ENCODE results near the gene EDA. TPM values are rescaled to one million over a fixed set of nuclear protein-coding genes. Genes with fewer than 3 reads are reported as not detected.
"Not testable (repeated sequence)": the region's sequence is repeated elsewhere in the genome, so short reads cannot be mapped to it uniquely, and the experiment has no call there.

Gene EDA
- total RNA-seq, 4 donors from 2014 or later: 6.2 to 27.0 (median 14.2) TPM

DNA sequence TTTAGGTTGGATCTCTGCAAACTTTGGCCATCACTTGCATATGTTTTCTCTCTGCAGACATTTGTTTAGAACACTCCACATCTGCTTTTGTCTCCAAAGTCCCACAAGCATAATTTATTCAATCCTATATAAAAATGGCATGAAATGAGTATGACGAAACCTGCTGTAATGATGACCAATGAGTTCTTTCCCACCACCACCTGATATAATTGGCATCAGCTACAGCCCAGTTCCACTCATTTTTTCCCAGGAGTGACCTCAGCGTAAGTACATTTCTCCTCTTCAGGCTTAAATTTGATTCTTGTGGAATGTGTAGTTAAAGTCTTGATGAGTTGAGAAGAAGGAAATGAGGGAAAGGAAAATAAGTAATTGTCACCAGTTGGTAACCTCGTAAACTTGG, 228.7 kb downstream of the EDA start:
- no peaks in the 10 kb centered on the region for H3K27me3 ChIP-seq
- 95 to 96% methylated on average over 3 of the region's 3 CpGs for WGBS, 2 donors
- TF ChIP-seq, protein P1, sequence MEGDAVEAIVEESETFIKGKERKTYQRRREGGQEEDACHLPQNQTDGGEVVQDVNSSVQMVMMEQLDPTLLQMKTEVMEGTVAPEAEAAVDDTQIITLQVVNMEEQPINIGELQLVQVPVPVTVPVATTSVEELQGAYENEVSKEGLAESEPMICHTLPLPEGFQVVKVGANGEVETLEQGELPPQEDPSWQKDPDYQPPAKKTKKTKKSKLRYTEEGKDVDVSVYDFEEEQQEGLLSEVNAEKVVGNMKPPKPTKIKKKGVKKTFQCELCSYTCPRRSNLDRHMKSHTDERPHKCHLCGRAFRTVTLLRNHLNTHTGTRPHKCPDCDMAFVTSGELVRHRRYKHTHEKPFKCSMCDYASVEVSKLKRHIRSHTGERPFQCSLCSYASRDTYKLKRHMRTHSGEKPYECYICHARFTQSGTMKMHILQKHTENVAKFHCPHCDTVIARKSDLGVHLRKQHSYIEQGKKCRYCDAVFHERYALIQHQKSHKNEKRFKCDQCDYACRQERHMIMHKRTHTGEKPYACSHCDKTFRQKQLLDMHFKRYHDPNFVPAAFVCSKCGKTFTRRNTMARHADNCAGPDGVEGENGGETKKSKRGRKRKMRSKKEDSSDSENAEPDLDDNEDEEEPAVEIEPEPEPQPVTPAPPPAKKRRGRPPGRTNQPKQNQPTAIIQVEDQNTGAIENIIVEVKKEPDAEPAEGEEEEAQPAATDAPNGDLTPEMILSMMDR (IDR thresholded peaks at IDR 0.05): no peak
- TF ChIP-seq POLR2A (IDR thresholded peaks at IDR 0.05): no peak
- H3K4me1 ChIP-seq: no peaks in the 10 kb centered on the region
- intact Hi-C loops (cut with DNase I): no loop called here
- no peaks in the 10 kb centered on the region for H3K36me3 ChIP-seq
- no peaks in the 10 kb centered on the region for H3K9me3 ChIP-seq
- no peak overlapping the region for H3K27ac ChIP-seq
- no peak for DNase-seq
- no peak overlapping the region for H3K4me3 ChIP-seq (replicated peaks in 1 of 3)

DNA sequence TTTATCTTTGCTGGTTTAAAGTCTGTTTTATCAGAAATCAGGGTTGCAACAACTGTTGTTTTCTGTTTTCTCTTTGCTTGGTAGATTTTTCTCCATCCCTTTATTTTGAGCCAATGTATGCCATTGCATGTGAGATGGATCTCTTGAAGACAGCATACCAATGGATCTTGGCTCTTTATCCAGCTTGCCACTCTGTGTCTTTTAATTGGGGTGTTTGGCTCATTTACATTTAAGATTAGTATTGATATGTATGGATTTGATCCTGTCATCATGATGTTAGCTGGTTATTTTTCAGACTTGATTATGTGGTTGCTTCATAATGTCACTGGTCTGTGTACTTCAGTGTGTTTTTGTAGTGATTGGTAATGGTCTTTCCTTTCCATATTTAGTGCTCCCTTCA, 244.1 kb downstream of the EDA start:
- H3K27me3 ChIP-seq; H3K4me3 ChIP-seq (replicated peaks in 1 of 3); H3K4me1 ChIP-seq; DNase-seq; H3K36me3 ChIP-seq; H3K9me3 ChIP-seq; intact Hi-C loops (cut with DNase I); H3K27ac ChIP-seq: not testable (repeated sequence)

DNA sequence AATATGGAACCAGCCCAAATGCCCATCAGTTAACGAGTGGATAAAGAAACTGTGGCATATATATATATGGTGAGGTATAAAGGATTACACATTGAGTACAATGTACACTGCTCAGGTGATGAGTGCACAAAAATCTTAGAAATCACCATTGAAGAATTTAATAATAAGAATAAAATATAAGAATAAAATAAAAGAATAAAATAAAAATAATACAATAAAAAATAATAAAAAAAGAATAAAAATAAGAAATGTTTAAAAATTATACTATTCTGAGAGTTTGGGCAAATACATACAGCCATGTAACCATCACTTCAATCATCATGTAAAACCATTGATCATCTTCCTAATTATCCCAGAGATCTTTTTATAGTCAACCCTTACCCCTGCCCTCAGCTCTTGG, 260.3 kb downstream of the EDA start:
- Histone ChIP-seq H3K27ac (no peak overlapping the region), H3K27me3 (no peaks in the 10 kb centered on the region), H3K4me1 (no peaks in the 10 kb centered on the region), H3K9me3 (no peaks in the 10 kb centered on the region), H3K36me3 (no peaks in the 10 kb centered on the region), H3K4me3 (replicated peaks in 1 of 3) (no peak overlapping the region)
- 86 to 88% methylated on average over 1 of the region's 1 CpG for WGBS, 2 donors
- intact Hi-C loops (cut with DNase I): no loop called here
- DNase-seq: no peak
- TF ChIP-seq, protein P1 (IDR thresholded peaks at IDR 0.05): no peak
- TF ChIP-seq POLR2A (IDR thresholded peaks at IDR 0.05): no peak

DNA sequence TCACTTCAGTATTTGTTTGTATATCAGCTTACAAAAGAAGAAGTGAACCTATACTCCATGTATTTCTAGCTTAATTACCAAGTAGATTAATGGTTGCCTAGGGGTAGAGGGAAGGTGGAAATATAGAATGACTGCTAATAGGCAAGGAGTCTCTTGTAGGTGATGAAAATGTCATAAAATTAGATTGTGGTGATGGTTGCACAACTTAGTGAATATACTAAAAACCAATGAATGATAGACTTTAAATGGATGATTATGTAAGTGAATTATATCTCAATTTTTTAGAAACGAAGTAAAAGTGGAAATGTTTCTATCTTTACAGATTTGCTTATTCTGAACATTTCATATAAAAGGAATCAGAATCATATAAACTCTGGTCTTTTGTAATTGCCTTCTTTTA, 268.3 kb downstream of the EDA start:
- Histone ChIP-seq H3K4me3 (replicated peaks in 1 of 3) (no peak overlapping the region), H3K27me3 (no peaks in the 10 kb centered on the region), H3K36me3 (no peaks in the 10 kb centered on the region), H3K27ac (no peak overlapping the region), H3K9me3 (no peaks in the 10 kb centered on the region), H3K4me1 (no peaks in the 10 kb centered on the region)
- TF ChIP-seq POLR2A (IDR thresholded peaks at IDR 0.05): no peak
- TF ChIP-seq, protein P1 (IDR thresholded peaks at IDR 0.05): no peak
- 84 to 93% methylated on average over 1 of the region's 1 CpG for WGBS, 2 donors
- intact Hi-C loops (cut with DNase I): no loop called here
- no peak for DNase-seq

DNA sequence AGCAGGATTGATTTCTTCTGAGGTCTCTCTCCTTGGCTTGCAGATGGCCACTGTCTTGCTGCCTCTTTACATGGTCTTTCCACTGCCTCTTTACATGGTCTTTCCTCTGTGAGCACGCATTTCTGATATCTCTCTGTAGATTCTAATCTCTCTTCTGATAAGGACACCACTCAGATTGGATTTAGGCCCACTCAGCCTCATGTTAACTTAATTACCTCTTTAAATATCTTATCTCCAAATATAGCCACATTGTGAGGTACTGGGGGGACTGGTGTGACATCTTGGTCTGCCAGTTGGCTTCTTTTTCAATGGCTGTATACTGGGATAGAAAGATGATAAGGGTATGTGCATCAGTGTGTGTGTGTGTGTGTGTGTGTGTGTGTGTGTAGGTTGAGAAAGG, 280.1 kb downstream of the EDA start:
- intact Hi-C loops (cut with DNase I): no loop called here
- DNase-seq: no peak
- H3K36me3 ChIP-seq: no peaks in the 10 kb centered on the region
- H3K4me3 ChIP-seq (replicated peaks in 1 of 3): no peak overlapping the region
- H3K9me3 ChIP-seq: no peaks in the 10 kb centered on the region
- H3K27ac ChIP-seq: no peak overlapping the region
- no peaks in the 10 kb centered on the region for H3K4me1 ChIP-seq
- TF ChIP-seq POLR2A (IDR thresholded peaks at IDR 0.05): no peak
- TF ChIP-seq, protein P1 (IDR thresholded peaks at IDR 0.05): no peak
- WGBS, 2 donors: 35 to 40% methylated on average over 1 of the region's 1 CpG
- H3K27me3 ChIP-seq: no peaks in the 10 kb centered on the region

DNA sequence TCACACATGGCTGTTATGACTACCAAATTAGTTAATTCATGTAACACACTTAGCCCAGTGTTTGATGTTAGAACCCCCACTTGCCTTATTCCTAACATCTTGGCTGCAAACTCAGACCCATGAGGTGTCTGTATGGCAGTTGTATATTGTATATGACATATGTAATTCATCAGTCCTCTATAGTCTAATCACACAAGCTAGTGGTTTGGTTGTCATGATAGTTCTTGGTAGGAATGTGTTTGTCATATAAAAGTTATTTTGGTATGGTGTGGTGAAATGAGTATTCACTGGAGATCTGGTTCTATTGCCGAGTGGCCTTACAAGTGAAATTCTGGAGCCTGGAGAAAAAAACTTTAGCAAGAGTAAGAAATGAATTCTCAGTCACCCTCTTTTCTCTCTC, 284.6 kb downstream of the EDA start:
- Histone ChIP-seq H3K27ac (no peak overlapping the region), H3K4me1 (no peaks in the 10 kb centered on the region), H3K36me3 (no peaks in the 10 kb centered on the region), H3K4me3 (replicated peaks in 1 of 3) (no peak overlapping the region), H3K9me3 (no peaks in the 10 kb centered on the region), H3K27me3 (no peaks in the 10 kb centered on the region)
- TF ChIP-seq, protein P1 (IDR thresholded peaks at IDR 0.05): no peak
- no peak for TF ChIP-seq POLR2A (IDR thresholded peaks at IDR 0.05)
- DNase-seq: no peak
- intact Hi-C loops (cut with DNase I): no loop called here
- 84 to 96% methylated on average over 1 of the region's 1 CpG for WGBS, 2 donors

Measured in thyroid gland (tissue), 4 donors.